Suprapubic skin (tissue), 4 donors: ENCODE results near the gene CASP10. TPM values are rescaled to one million over a fixed set of nuclear protein-coding genes. Genes with fewer than 3 reads are reported as not detected.

Experiments used
- DNase-seq, 2 donors: peaks; one replicate each; pipeline ENCODE4 v3.0.0-alpha.2; 2019; ENCODE audit warnings: low spot score in 2 of 2
- H3K27ac ChIP-seq: fragments of 200-600 bp; sonication (generic); one replicate; pipeline ENCODE4 v1.5.1; 2019
- H3K27me3 ChIP-seq: fragments of 200-600 bp; sonication (generic); one replicate; pipeline ENCODE4 v1.5.1; 2019
- H3K36me3 ChIP-seq: fragments of 200-600 bp; sonication (generic); one replicate; pipeline ENCODE4 v1.5.1; 2019
- H3K4me1 ChIP-seq: fragments of 200-600 bp; sonication (generic); one replicate; pipeline ENCODE4 v1.5.1; 2019
- H3K4me3 ChIP-seq: fragments of 200-600 bp; sonication (generic); one replicate; pipeline ENCODE4 v1.5.1; 2019; ENCODE audit warnings: mild to moderate bottlenecking
- H3K9me3 ChIP-seq: fragments of 200-600 bp; sonication (generic); one replicate; pipeline ENCODE4 v1.5.1; 2019
- EP300 ChIP-seq: sonication (generic); formaldehyde crosslinking; IDR thresholded peaks from one replicate; pipeline ENCODE4 v1.6.1; 2017; ENCODE audit warnings: antibody characterized with exemption
- POLR2A ChIP-seq, 2 donors: fragments of 450-650 bp; IDR thresholded peaks; one replicate each; pipeline ENCODE4 v1.6.1; 2017; ENCODE audit warnings: antibody characterized with exemption in 2 of 2, mild to moderate bottlenecking in 2 of 2, moderate library complexity in 2 of 2
- POLR2AphosphoS5 ChIP-seq, 3 donors: sonication (generic); formaldehyde crosslinking; IDR thresholded peaks; one replicate each; pipeline ENCODE4 v1.6.1; 2017; ENCODE audit warnings: antibody characterized with exemption in 3 of 3
- WGBS: methylation state at CpG from one replicate; pipeline ENCODE4 v1.1.5; 2018; 5-methylcytosine and 5-hydroxymethylcytosine counted together
- total RNA-seq, 4 donors: library from RNA; depleted of rRNA; stranded (reverse); fragments of >200 nt; gene quantifications; one replicate each; pipeline ENCODE4 v1.1.0, GENCODE V29; 2016
- TF ChIP-seq, protein P1 (sequence below), 2 donors: fragments of 200-600 bp in 1 of 2; fragments of 450-650 bp in 1 of 2; sonication (generic) in 1 of 2; IDR thresholded peaks; one replicate each; pipeline ENCODE4 v1.5.1; 2016 to 2019; ENCODE audit warnings: antibody characterized with exemption in 2 of 2, mild to moderate bottlenecking in 1 of 2, moderate library complexity in 1 of 2

The CASP10 gene
- total RNA-seq, 4 donors from 2014 or later: 3.7 to 19.0 (median 7.4) TPM

DNA sequence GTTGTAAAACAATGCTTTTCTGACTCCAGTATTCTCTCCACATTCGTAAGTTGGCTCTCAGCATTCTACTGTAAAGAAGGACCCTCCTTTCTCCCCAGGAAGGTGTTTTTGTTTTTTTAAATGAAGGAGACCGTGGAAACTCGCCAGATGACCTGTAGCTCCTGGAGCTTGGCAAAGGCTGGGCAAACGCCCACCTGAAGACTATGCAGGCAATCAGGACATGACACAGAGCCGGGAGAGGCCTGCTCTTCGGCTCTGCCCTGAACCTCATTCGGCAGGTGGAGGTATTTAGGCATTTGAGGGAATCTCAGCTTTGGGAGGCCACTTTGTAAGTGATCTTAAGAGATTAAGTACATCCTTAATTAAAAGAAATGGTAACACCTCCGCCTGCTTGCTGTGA lies 17.4 kb downstream of the CASP10 start:
- no peak for DNase-seq
- 74% methylated on average over 8 of the region's 8 CpGs for WGBS
- Histone ChIP-seq H3K27ac (no peak overlapping the region), H3K4me3 (no peak overlapping the region), H3K9me3 (no peaks in the 10 kb centered on the region), H3K27me3 (no peaks in the 10 kb centered on the region), H3K36me3 (peaks cover 15% of the 10 kb centered on the region), H3K4me1 (no peaks in the 10 kb centered on the region)
- TF ChIP-seq, protein P1, sequence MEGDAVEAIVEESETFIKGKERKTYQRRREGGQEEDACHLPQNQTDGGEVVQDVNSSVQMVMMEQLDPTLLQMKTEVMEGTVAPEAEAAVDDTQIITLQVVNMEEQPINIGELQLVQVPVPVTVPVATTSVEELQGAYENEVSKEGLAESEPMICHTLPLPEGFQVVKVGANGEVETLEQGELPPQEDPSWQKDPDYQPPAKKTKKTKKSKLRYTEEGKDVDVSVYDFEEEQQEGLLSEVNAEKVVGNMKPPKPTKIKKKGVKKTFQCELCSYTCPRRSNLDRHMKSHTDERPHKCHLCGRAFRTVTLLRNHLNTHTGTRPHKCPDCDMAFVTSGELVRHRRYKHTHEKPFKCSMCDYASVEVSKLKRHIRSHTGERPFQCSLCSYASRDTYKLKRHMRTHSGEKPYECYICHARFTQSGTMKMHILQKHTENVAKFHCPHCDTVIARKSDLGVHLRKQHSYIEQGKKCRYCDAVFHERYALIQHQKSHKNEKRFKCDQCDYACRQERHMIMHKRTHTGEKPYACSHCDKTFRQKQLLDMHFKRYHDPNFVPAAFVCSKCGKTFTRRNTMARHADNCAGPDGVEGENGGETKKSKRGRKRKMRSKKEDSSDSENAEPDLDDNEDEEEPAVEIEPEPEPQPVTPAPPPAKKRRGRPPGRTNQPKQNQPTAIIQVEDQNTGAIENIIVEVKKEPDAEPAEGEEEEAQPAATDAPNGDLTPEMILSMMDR (IDR thresholded peaks at IDR 0.05): no peak
- TF ChIP-seq POLR2AphosphoS5 (IDR thresholded peaks at IDR 0.05): no peak
- TF ChIP-seq EP300: no peak
- TF ChIP-seq POLR2A (IDR thresholded peaks at IDR 0.05): no peak

DNA sequence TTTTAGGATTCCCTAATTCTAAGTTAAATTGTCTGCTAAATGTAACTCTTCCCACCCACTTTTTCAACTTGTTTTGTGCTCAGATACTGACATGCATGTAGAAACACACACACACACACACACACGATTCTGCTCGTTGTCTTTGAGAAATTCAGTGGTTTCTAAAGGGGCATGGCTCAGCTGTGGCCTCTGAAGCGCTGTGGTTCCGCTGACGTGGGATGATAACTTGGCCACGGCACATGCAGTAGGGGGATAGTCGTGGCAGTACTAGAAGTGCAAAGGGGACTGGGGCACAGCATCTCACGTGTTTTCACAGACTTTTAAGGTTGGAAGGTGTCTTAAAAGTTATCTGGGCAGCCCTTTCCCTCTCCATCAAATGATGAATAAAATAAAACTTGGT lies 18.4 kb downstream of the CASP10 start:
- no peak overlapping the region for H3K4me3 ChIP-seq
- DNase-seq: no peak
- peaks cover 5% of the 10 kb centered on the region for H3K36me3 ChIP-seq
- no peaks in the 10 kb centered on the region for H3K4me1 ChIP-seq
- 94% methylated on average over 8 of the region's 8 CpGs for WGBS
- no peaks in the 10 kb centered on the region for H3K27me3 ChIP-seq
- H3K9me3 ChIP-seq: no peaks in the 10 kb centered on the region
- TF ChIP-seq EP300 (no peak), POLR2AphosphoS5 (IDR thresholded peaks at IDR 0.05) (no peak)
- no peak overlapping the region for H3K27ac ChIP-seq

DNA sequence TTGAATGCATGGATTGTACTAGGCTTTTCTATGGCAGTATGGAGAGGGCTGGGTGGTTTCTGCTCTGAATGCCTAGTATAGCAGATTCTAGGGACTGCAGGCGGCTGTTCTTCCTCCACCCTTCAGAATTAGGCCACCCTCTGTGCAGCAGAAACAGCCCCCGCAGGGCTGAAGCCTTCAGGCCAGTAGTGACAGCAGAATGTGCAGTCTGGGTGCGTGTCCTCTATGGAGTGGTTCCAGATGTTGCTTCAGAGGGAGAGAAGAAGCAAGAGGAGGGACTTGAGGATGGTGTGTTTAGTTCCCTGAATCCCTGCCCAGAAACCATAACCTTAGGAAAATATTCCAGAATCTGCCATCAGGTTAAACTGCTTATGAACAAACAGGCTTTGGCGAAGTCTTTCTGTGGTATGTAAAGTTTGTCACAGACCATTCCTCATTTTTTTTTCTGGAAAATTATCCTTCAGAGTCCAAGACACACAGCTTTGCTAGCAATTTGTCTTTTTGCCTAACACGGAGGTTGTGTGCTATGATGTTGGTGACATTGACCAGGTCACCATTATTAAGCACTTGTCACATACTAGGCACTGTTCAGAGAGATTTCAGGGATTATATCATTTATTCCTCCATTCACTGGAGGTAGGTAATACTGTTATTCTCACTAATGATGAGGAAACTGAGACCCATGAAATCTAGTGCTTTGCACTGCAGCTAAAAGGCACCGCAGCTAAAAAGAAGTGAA lies 21.1 kb downstream of the CASP10 start:
- peaks cover 4% of the 10 kb centered on the region for H3K36me3 ChIP-seq
- WGBS: 59% methylated on average over 6 of the region's 6 CpGs
- no peaks in the 10 kb centered on the region for H3K27me3 ChIP-seq
- no peak overlapping the region for H3K27ac ChIP-seq
- no peaks in the 10 kb centered on the region for H3K9me3 ChIP-seq
- H3K4me1 ChIP-seq: no peaks in the 10 kb centered on the region
- DNase-seq: no peak
- TF ChIP-seq EP300: no peak
- no peak for TF ChIP-seq POLR2AphosphoS5 (IDR thresholded peaks at IDR 0.05)
- TF ChIP-seq, protein P1 (IDR thresholded peaks at IDR 0.05): no peak
- no peak for TF ChIP-seq POLR2A (IDR thresholded peaks at IDR 0.05)
- H3K4me3 ChIP-seq: no peak overlapping the region

DNA sequence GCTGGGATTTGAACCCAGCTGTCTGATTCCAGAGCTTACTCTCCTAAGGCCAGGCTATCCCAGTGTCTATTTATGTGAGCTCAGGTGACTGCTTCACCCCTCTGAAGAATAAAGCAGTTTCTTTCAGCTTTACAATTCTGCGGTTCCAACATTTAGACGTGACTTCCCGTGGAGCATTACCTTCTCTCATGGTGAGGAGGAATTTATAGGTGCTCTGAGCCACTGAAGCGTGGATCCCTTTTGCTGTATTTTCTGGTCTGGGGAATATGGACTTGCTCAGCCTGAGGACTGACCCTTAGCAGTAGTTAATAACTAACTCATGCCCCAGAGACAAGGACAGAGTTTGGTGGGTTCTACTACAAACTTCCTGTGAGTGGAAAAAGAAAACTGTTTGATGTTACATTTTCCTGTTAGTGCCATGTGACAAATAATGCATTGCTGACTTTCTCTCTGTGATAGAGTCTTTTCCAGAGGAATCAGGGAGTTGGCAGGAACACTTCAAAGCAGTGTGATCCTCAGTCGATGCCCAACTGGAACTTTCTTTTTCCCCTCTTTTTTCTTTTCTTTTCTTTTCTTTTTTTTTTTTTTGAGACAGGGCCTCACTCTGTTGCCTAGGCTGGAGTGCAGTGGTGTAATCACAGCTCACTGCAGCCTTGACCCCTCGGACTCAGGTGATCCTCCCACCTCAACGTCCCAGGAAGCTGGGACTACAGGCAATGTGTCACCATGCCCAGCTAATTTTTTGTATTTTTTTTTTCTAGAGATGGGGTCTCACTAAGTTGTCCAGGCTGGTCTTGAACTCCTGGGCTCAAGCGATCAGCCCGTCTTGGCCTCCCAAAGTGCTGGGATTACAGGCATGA lies 21.9 kb downstream of the CASP10 start:
- TF ChIP-seq POLR2A (IDR thresholded peaks at IDR 0.05): no peak
- no peak for TF ChIP-seq POLR2AphosphoS5 (IDR thresholded peaks at IDR 0.05)
- TF ChIP-seq EP300: no peak
- TF ChIP-seq, protein P1 (IDR thresholded peaks at IDR 0.05): no peak
- H3K27ac ChIP-seq: no peak overlapping the region
- DNase-seq: no peak
- no peaks in the 10 kb centered on the region for H3K9me3 ChIP-seq
- WGBS: 87% methylated on average over 9 of the region's 9 CpGs
- H3K4me3 ChIP-seq: no peak overlapping the region
- no peaks in the 10 kb centered on the region for H3K27me3 ChIP-seq
- H3K36me3 ChIP-seq: peaks cover 6% of the 10 kb centered on the region
- H3K4me1 ChIP-seq: no peaks in the 10 kb centered on the region

DNA sequence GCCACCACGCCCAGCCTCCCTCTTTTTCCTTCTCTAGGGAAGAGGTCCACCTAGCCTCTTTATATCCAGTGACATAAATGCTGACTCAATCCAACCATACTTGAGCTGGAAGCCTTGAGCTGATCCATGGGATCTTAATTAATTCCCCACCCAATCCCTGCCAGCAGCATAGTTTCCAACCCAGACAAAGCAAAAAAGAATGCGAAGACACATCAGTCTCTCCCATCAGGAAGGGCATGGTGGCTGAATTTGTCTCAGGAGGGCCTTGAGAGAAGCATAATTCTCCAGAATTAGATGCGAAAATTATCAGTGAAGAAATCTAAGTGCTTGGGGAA lies 22.5 kb downstream of the CASP10 start:
- H3K4me3 ChIP-seq: no peak overlapping the region
- H3K27ac ChIP-seq: no peak overlapping the region
- TF ChIP-seq, protein P1 (IDR thresholded peaks at IDR 0.05): no peak
- TF ChIP-seq POLR2AphosphoS5 (IDR thresholded peaks at IDR 0.05): no peak
- no peak for TF ChIP-seq POLR2A (IDR thresholded peaks at IDR 0.05)
- no peak for TF ChIP-seq EP300
- 53% methylated on average over 3 of the region's 3 CpGs for WGBS
- H3K27me3 ChIP-seq: no peaks in the 10 kb centered on the region
- DNase-seq: no peak
- no peaks in the 10 kb centered on the region for H3K9me3 ChIP-seq
- H3K36me3 ChIP-seq: peaks cover 7% of the 10 kb centered on the region
- no peaks in the 10 kb centered on the region for H3K4me1 ChIP-seq
